LNCAP (cell line): ENCODE data around the gene CPVL.

Experiments used
- CTCF ChIP-seq: fragments of 450-650 bp; IDR thresholded peaks from 2 replicates; pipeline ENCODE4 v1.5.1; 2017; ENCODE audit warnings: mild to moderate bottlenecking

Gene CPVL

GRCh38 chr7:29149036-29149435 is 2.7 kb upstream of the CPVL start:
- TF ChIP-seq CTCF = no peak

GRCh38 chr7:29147821-29148220 is 1.5 kb upstream of the CPVL start:
- no peak for TF ChIP-seq CTCF

- TF ChIP-seq CTCF = no peak
These were observed 712 bp upstream of the CPVL start for GRCh38 chr7:29146888-29147609.

- TF ChIP-seq CTCF = no peak
These were observed 732 bp downstream of the CPVL start for GRCh38 chr7:29145553-29146056.

- no peak for TF ChIP-seq CTCF
These were observed 2.6 kb downstream of the CPVL start for GRCh38 chr7:29143751-29144150.

- no peak for TF ChIP-seq CTCF
These were observed 4.2 kb downstream of the CPVL start for GRCh38 chr7:29142021-29142727.

GRCh38 chr7:29140873-29141468 is 5.4 kb downstream of the CPVL start:
- no peak for TF ChIP-seq CTCF
